ENCODE measurements around the gene GPLD1.
"Not testable (repeated sequence)": the region's sequence is repeated elsewhere in the genome, so short reads cannot be mapped to it uniquely, and the experiment has no call there.

GPLD1 gene

GRCh38 chr6:24520929-24521546 is 31.7 kb upstream of the GPLD1 start:
- Histone ChIP-seq H3K4me1 (ENCODE audit: control insufficient read depth, insufficient read depth, low read length) (no peaks in the 10 kb centered on the region), H3K9ac (ENCODE audit: low read length) (no peak overlapping the region), H3K27ac (ENCODE audit: low read depth, low read length) (no peak overlapping the region)

GRCh38 chr6:24517659-24518543 is 28.5 kb upstream of the GPLD1 start:
- no peak overlapping the region for H3K4me3 ChIP-seq (ENCODE audit: low read depth, low read length)
- no peak overlapping the region for H3K9ac ChIP-seq (ENCODE audit: low read length)
- H3K27ac ChIP-seq (ENCODE audit: low read depth, low read length): no peak overlapping the region
- no peaks in the 10 kb centered on the region for H3K27me3 ChIP-seq (ENCODE audit: control insufficient read depth, insufficient read depth, low read length)
- no peaks in the 10 kb centered on the region for H3K9me3 ChIP-seq (ENCODE audit: control insufficient read depth, insufficient read depth, low read depth, low read length)
- no peaks in the 10 kb centered on the region for H3K4me1 ChIP-seq (ENCODE audit: control insufficient read depth, insufficient read depth, low read length)
- no peaks in the 10 kb centered on the region for H3K36me3 ChIP-seq (ENCODE audit: control insufficient read depth, insufficient read depth, low read length)

More at GRCh38 chr6:24520929-24521546, 31.7 kb upstream of the GPLD1 start:
- Histone ChIP-seq H3K9me3 (ENCODE audit: control insufficient read depth, insufficient read depth, low read depth, low read length) (no peaks in the 10 kb centered on the region), H3K4me3 (ENCODE audit: low read depth, low read length) (no peak overlapping the region), H3K27me3 (ENCODE audit: control insufficient read depth, insufficient read depth, low read length) (no peaks in the 10 kb centered on the region), H3K36me3 (ENCODE audit: control insufficient read depth, insufficient read depth, low read length) (no peaks in the 10 kb centered on the region)

DNA sequence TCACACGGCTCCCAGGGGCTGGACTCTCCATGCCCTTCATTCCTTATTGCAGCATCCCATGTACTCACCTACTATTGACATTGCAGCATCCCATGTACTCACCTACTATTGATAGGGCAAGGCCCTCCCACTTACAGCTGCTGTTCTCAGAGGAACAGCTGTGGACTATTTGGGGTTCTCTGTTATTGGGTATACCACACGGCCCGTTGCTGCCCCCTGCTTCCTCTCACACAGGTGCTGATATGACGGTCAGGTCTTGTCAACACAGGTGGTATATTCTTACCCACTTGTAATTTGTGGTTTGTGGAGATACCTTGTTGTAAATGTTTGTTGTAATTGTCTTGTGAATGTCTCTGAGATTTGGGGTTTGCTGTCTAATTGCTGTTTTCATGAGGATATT is 24.2 kb upstream of the GPLD1 start:
- no peaks in the 10 kb centered on the region for H3K27me3 ChIP-seq (ENCODE audit: control insufficient read depth, insufficient read depth, low read length)
- H3K4me1 ChIP-seq (ENCODE audit: control insufficient read depth, insufficient read depth, low read length): peaks cover 3% of the 10 kb centered on the region; the same call in 1 of the 2 replicates
- H3K27ac ChIP-seq (ENCODE audit: low read depth, low read length): no peak overlapping the region
- no peaks in the 10 kb centered on the region for H3K36me3 ChIP-seq (ENCODE audit: control insufficient read depth, insufficient read depth, low read length)
- no peak overlapping the region for H3K4me3 ChIP-seq (ENCODE audit: low read depth, low read length)
- no peak overlapping the region for H3K9ac ChIP-seq (ENCODE audit: low read length)
- no peaks in the 10 kb centered on the region for H3K9me3 ChIP-seq (ENCODE audit: control insufficient read depth, insufficient read depth, low read depth, low read length)

- H3K9ac ChIP-seq (ENCODE audit: low read length); H3K27me3 ChIP-seq (ENCODE audit: control insufficient read depth, insufficient read depth, low read length); H3K4me1 ChIP-seq (ENCODE audit: control insufficient read depth, insufficient read depth, low read length); H3K36me3 ChIP-seq (ENCODE audit: control insufficient read depth, insufficient read depth, low read length); H3K4me3 ChIP-seq (ENCODE audit: low read depth, low read length); H3K9me3 ChIP-seq (ENCODE audit: control insufficient read depth, insufficient read depth, low read depth, low read length); H3K27ac ChIP-seq (ENCODE audit: low read depth, low read length): not testable (repeated sequence)
Measured at GRCh38 chr6:24511976-24512375, 22.6 kb upstream of the GPLD1 start.

DNA sequence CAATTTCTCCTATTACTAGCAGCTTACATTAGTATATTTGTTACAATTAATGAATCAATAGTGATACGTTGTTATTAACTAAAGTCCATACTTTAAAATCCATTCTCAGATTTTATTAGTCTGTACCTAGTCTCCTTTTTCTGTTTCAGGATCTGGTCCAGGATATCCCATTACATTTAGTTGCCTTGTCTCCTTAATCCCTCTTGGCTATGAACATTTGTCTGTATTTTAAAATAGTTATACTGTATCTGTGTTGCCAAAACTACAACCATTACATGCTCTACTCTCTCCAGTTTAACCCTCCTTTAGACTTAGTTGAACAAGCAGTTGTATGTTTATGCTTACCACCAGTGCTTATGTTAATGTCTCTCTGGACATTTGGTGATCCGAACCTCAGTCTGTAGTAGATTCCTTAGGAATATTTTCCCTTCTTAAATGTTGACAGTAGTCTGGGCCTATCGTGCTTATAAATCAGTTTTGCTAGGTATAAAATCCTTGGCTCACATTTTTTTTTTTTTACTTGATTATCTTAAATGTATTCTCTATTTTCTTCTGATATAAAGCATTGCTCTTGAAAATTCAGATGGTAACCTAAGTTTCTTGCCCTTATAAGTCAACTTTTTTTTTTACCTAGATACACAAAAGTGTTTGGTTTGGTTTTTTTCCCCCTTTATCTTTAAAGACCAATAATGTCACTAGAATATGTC is 17.6 kb upstream of the GPLD1 start:
- H3K27ac ChIP-seq (ENCODE audit: low read depth, low read length): no peak overlapping the region
- no peaks in the 10 kb centered on the region for H3K9me3 ChIP-seq (ENCODE audit: control insufficient read depth, insufficient read depth, low read depth, low read length)
- no peaks in the 10 kb centered on the region for H3K36me3 ChIP-seq (ENCODE audit: control insufficient read depth, insufficient read depth, low read length)
- H3K4me3 ChIP-seq (ENCODE audit: low read depth, low read length): no peak overlapping the region
- no peak overlapping the region for H3K9ac ChIP-seq (ENCODE audit: low read length)
- H3K27me3 ChIP-seq (ENCODE audit: control insufficient read depth, insufficient read depth, low read length): no peaks in the 10 kb centered on the region
- peaks cover 6% of the 10 kb centered on the region; the same call in 1 of the 2 replicates for H3K4me1 ChIP-seq (ENCODE audit: control insufficient read depth, insufficient read depth, low read length)

DNA sequence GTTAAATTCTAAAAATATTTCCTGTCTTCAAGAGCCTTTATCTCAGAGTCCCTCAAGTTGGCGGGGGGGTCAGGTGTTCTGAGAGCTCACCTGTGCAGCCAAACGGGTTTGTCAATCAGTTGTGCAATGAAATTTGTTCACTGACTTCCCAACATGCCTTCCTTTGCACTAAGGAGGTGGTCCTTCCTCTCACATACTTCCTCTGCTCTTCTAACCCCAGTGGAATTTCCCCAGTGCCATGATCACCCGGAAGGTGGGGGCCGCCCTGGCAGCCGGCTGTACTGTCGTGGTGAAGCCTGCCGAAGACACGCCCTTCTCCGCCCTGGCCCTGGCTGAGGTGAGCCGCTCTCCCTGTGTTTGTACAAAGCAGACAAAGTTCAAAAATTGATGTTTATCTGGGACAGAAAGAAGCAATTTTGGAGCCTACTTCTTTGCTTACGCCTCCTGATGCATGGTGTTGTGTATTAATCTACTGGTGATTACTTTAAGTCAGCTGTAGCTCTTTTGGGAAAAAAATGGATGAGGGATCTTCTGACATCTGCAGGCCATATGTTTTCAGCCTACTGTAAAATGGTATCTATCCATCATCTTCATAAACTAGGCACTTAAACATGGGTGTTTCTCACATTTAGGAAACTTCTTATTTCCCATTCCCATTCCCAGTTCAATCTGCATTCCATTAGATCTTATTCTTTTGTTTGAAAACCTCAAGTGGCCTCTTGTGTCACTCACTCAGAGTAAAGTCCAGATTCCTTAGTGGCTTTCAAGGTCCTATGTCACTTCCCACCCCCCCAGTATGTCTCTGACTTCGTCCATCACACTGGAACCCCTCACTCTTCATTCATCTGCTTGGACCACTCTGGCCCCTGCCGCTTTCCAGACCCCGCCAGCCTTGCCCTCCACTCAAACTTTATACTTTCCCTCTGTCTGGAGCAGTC is 15.5 kb upstream of the GPLD1 start:
- H3K27me3 ChIP-seq (ENCODE audit: control insufficient read depth, insufficient read depth, low read length): no peaks in the 10 kb centered on the region
- H3K9ac ChIP-seq (ENCODE audit: low read length): no peak overlapping the region
- no peak overlapping the region for H3K4me3 ChIP-seq (ENCODE audit: low read depth, low read length)
- H3K36me3 ChIP-seq (ENCODE audit: control insufficient read depth, insufficient read depth, low read length): no peaks in the 10 kb centered on the region
- H3K9me3 ChIP-seq (ENCODE audit: control insufficient read depth, insufficient read depth, low read depth, low read length): no peaks in the 10 kb centered on the region
- H3K4me1 ChIP-seq (ENCODE audit: control insufficient read depth, insufficient read depth, low read length): peaks cover 6% of the 10 kb centered on the region; the same call in 1 of the 2 replicates
- no peak overlapping the region for H3K27ac ChIP-seq (ENCODE audit: low read depth, low read length)

- H3K9ac ChIP-seq (ENCODE audit: low read length): no peak overlapping the region
- peaks cover 6% of the 10 kb centered on the region; the same call in 1 of the 2 replicates for H3K4me1 ChIP-seq (ENCODE audit: control insufficient read depth, insufficient read depth, low read length)
- no peak overlapping the region for H3K27ac ChIP-seq (ENCODE audit: low read depth, low read length)
- no peak overlapping the region for H3K4me3 ChIP-seq (ENCODE audit: low read depth, low read length)
- H3K36me3 ChIP-seq (ENCODE audit: control insufficient read depth, insufficient read depth, low read length): no peaks in the 10 kb centered on the region
- no peaks in the 10 kb centered on the region for H3K27me3 ChIP-seq (ENCODE audit: control insufficient read depth, insufficient read depth, low read length)
- no peaks in the 10 kb centered on the region for H3K9me3 ChIP-seq (ENCODE audit: control insufficient read depth, insufficient read depth, low read depth, low read length)
Measured at GRCh38 chr6:24504287-24504648, 14.9 kb upstream of the GPLD1 start.

DNA sequence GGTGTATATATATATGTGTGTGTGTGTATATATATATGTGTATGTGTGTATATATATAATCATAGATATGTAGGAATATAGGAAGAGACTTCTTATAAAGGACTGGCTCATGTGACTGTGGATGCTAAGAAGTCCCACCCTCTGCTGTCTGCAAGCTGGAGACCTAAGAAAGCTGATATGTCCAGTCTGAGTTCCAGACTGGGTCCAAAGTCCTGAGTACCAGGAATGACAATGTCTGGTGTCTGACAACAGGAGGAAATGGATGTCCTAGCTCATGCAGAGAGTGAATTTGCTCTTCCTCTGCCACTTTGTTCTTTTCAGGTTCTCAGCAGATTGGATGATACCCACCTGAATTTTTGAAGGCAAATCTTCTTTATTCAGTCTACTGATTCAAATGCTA is 12.5 kb upstream of the GPLD1 start:
- no peak overlapping the region for H3K4me3 ChIP-seq (ENCODE audit: low read depth, low read length)
- no peaks in the 10 kb centered on the region for H3K36me3 ChIP-seq (ENCODE audit: control insufficient read depth, insufficient read depth, low read length)
- no peaks in the 10 kb centered on the region for H3K27me3 ChIP-seq (ENCODE audit: control insufficient read depth, insufficient read depth, low read length)
- 0 out of 2 replicates have a peak, but pooled peaks cover 2% of the 10 kb centered on the region for H3K9me3 ChIP-seq (ENCODE audit: control insufficient read depth, insufficient read depth, low read depth, low read length)
- peaks cover 6% of the 10 kb centered on the region; the same call in 1 of the 2 replicates for H3K4me1 ChIP-seq (ENCODE audit: control insufficient read depth, insufficient read depth, low read length)
- no peak overlapping the region for H3K9ac ChIP-seq (ENCODE audit: low read length)
- H3K27ac ChIP-seq (ENCODE audit: low read depth, low read length): no peak overlapping the region

GRCh38 chr6:24501374-24501773 is 12.0 kb upstream of the GPLD1 start:
- H3K36me3 ChIP-seq (ENCODE audit: control insufficient read depth, insufficient read depth, low read length): no peaks in the 10 kb centered on the region

DNA sequence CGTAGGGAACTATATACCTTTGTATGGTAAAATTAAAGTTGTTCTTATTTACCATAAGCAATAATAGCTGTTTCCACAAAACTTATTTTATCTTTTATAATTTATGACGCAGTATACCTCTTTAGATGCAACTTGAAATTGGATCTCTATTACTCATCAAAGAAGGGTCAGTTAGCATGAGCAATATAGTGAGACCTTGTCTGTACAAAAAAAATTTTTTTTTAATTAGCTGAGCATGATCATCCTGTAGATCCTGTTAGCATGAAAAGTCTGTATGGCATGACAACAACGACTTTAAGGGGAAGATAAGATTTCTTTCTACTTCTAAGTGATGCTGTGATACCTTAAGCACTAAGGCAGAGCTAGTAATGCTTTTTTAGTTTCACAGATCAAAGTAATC is 11.3 kb upstream of the GPLD1 start:
- Histone ChIP-seq H3K36me3 (ENCODE audit: control insufficient read depth, insufficient read depth, low read length) (no peaks in the 10 kb centered on the region), H3K4me3 (ENCODE audit: low read depth, low read length) (no peak overlapping the region), H3K27me3 (ENCODE audit: control insufficient read depth, insufficient read depth, low read length) (peaks cover 9% of the 10 kb centered on the region), H3K9me3 (ENCODE audit: control insufficient read depth, insufficient read depth, low read depth, low read length) (0 out of 2 replicates have a peak, but pooled peaks cover 2% of the 10 kb centered on the region), H3K9ac (ENCODE audit: low read length) (no peak overlapping the region), H3K27ac (ENCODE audit: low read depth, low read length) (no peak overlapping the region), H3K4me1 (ENCODE audit: control insufficient read depth, insufficient read depth, low read length) (peaks cover 9% of the 10 kb centered on the region; the same call in 1 of the 2 replicates)

More at GRCh38 chr6:24501374-24501773, 12.0 kb upstream of the GPLD1 start:
- Histone ChIP-seq H3K9ac (ENCODE audit: low read length) (no peak overlapping the region), H3K9me3 (ENCODE audit: control insufficient read depth, insufficient read depth, low read depth, low read length) (0 out of 2 replicates have a peak, but pooled peaks cover 2% of the 10 kb centered on the region), H3K27ac (ENCODE audit: low read depth, low read length) (no peak overlapping the region), H3K27me3 (ENCODE audit: control insufficient read depth, insufficient read depth, low read length) (peaks cover 3% of the 10 kb centered on the region), H3K4me3 (ENCODE audit: low read depth, low read length) (no peak overlapping the region), H3K4me1 (ENCODE audit: control insufficient read depth, insufficient read depth, low read length) (peaks cover 6% of the 10 kb centered on the region; the same call in 1 of the 2 replicates)

All from HUES6 (cell line).